ENCODE data around the gene LIMD2.

DNA sequence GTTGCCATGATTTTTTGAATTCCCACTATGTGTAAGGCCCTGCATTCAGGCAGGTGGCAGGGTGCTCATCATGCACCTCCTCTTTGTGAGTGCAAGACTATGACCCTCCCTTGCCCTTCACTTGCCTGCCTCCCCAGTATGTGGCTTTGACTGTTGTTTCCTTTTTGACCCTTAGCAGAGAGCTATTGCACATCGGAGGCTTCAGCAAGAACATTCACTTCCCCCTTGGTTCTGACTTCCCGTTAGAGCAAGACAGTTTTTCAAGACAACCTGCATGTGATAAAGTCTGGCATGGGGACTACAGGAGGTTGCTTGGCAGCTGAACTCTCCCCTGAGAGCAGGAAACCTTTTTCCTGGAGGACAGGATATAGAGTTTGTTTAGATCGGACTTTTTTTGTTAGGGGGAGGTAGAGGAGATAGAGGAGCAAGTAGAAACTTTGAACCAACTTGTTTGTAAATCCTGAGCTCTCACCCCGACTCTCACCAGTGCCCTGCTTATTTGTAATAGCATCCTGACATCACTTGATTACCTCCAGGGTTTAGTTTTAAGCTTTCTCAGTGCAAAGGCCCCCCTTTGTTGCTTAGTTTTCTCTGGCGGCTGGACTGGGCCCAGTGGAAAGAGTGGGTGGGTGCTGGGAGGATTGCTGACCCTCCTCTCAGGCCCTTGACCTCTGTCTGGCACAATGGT lies 34.3 kb downstream of the LIMD2 start:
- TF ChIP-seq JUND (IDR thresholded peaks at IDR 0.05; ENCODE audit: low read length) (no peak), POLR2AphosphoS5 (IDR thresholded peaks at IDR 0.05; ENCODE audit: low read depth, low read length) (no peak), SRF (IDR thresholded peaks at IDR 0.05; ENCODE audit: low read depth, low read length) (no peak), CEBPB (IDR thresholded peaks at IDR 0.05; ENCODE audit: low read depth, low read length) (no peak), ZNF274 (IDR thresholded peaks at IDR 0.05; ENCODE audit: borderline replicate concordance, extremely low read depth, low read length) (no peak), FOSL1 (IDR thresholded peaks at IDR 0.05; ENCODE audit: insufficient read depth, low read depth, low read length) (no peak), SP1 (IDR thresholded peaks at IDR 0.05; ENCODE audit: low read depth, low read length) (no peak), TAF1 (IDR thresholded peaks at IDR 0.05; ENCODE audit: low read depth, low read length) (no peak)
- TF ChIP-seq, protein P1, sequence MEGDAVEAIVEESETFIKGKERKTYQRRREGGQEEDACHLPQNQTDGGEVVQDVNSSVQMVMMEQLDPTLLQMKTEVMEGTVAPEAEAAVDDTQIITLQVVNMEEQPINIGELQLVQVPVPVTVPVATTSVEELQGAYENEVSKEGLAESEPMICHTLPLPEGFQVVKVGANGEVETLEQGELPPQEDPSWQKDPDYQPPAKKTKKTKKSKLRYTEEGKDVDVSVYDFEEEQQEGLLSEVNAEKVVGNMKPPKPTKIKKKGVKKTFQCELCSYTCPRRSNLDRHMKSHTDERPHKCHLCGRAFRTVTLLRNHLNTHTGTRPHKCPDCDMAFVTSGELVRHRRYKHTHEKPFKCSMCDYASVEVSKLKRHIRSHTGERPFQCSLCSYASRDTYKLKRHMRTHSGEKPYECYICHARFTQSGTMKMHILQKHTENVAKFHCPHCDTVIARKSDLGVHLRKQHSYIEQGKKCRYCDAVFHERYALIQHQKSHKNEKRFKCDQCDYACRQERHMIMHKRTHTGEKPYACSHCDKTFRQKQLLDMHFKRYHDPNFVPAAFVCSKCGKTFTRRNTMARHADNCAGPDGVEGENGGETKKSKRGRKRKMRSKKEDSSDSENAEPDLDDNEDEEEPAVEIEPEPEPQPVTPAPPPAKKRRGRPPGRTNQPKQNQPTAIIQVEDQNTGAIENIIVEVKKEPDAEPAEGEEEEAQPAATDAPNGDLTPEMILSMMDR (IDR thresholded peaks at IDR 0.05; ENCODE audit: control extremely low read depth in 1 of 3, insufficient read depth in 1 of 3, low read depth in 1 of 3, low read length in 3 of 3), result no peak
